Panc1 (cell line): Measurements from ENCODE around the gene TSC22D4.
"Not testable (repeated sequence)": the region's sequence is repeated elsewhere in the genome, so short reads cannot be mapped to it uniquely, and the experiment has no call there.

Source experiments
- POLR2AphosphoS5 ChIP-seq: IDR thresholded peaks from 2 replicates; pipeline ENCODE4 v1.6.1; 2012; ENCODE audit warnings: mild to moderate bottlenecking, low read depth, low read length, moderate library complexity
- REST ChIP-seq, 2 experiments: IDR thresholded peaks; 2 replicates each; pipeline ENCODE4 v1.6.1; 2011 to 2012; ENCODE audit warnings: low read depth in 2 of 2, control low read depth in 1 of 2, low read length in 1 of 2, mild to moderate bottlenecking in 1 of 2, moderate library complexity in 1 of 2; ENCODE audit not compliant: insufficient read depth in 1 of 2
- TF ChIP-seq, protein P1 (sequence below): fragments of 450-650 bp; IDR thresholded peaks from 2 replicates; pipeline ENCODE4 v1.5.1; 2017; ENCODE audit warnings: mild to moderate bottlenecking

DNA sequence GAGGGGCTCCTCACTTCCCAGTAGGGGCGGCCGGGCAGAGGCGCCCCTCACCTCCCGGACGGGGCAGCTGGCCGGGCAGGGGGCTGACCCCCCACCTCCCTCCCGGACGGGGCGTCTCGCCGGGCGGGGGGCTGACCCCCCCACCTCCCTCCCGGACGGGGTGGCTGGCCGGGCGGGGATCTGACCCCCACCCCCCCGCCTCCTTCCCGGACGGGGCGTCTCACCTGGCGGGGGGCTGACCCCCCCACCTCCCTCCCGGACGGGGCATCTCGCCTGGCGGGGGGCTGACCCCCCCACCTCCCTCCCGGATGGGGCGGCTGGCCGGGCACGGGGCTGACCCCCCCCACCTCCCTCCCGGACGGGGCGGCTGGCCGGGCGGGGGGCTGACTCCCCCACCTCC lies 44.2 kb upstream of the TSC22D4 start:
- TF ChIP-seq, protein P1, sequence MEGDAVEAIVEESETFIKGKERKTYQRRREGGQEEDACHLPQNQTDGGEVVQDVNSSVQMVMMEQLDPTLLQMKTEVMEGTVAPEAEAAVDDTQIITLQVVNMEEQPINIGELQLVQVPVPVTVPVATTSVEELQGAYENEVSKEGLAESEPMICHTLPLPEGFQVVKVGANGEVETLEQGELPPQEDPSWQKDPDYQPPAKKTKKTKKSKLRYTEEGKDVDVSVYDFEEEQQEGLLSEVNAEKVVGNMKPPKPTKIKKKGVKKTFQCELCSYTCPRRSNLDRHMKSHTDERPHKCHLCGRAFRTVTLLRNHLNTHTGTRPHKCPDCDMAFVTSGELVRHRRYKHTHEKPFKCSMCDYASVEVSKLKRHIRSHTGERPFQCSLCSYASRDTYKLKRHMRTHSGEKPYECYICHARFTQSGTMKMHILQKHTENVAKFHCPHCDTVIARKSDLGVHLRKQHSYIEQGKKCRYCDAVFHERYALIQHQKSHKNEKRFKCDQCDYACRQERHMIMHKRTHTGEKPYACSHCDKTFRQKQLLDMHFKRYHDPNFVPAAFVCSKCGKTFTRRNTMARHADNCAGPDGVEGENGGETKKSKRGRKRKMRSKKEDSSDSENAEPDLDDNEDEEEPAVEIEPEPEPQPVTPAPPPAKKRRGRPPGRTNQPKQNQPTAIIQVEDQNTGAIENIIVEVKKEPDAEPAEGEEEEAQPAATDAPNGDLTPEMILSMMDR = not testable (repeated sequence)
- TF ChIP-seq REST (IDR thresholded peaks at IDR 0.05; ENCODE audit: insufficient read depth in 1 of 2, low read depth in 2 of 2, low read length in 1 of 2); POLR2AphosphoS5: not testable (repeated sequence)
